Gastrocnemius medialis (tissue), 4 donors: Measurements from ENCODE around the gene PRKG1.

Source experiments
- POLR2A ChIP-seq, 2 donors: fragments of 450-650 bp; IDR thresholded peaks; one replicate each; pipeline ENCODE4 v1.6.1; 2017; ENCODE audit warnings: antibody characterized with exemption in 2 of 2, mild to moderate bottlenecking in 2 of 2, moderate library complexity in 2 of 2
- TF ChIP-seq, protein P1 (sequence below), 5 experiments: fragments of 450-650 bp in 3 of 5; fragments of 200-600 bp in 2 of 5; sonication (generic) in 2 of 5; IDR thresholded peaks in 4 of 5; conservative IDR thresholded peaks in 1 of 5; 1 replicate in 4 of 5; 2 replicates in 1 of 5; pipeline ENCODE4 v1.5.1; 2016 to 2019; ENCODE audit warnings: antibody characterized with exemption in 5 of 5, mild to moderate bottlenecking in 3 of 5, moderate library complexity in 3 of 5

- TF ChIP-seq, protein P1, sequence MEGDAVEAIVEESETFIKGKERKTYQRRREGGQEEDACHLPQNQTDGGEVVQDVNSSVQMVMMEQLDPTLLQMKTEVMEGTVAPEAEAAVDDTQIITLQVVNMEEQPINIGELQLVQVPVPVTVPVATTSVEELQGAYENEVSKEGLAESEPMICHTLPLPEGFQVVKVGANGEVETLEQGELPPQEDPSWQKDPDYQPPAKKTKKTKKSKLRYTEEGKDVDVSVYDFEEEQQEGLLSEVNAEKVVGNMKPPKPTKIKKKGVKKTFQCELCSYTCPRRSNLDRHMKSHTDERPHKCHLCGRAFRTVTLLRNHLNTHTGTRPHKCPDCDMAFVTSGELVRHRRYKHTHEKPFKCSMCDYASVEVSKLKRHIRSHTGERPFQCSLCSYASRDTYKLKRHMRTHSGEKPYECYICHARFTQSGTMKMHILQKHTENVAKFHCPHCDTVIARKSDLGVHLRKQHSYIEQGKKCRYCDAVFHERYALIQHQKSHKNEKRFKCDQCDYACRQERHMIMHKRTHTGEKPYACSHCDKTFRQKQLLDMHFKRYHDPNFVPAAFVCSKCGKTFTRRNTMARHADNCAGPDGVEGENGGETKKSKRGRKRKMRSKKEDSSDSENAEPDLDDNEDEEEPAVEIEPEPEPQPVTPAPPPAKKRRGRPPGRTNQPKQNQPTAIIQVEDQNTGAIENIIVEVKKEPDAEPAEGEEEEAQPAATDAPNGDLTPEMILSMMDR (IDR thresholded peaks at IDR 0.05 in 4 of 5, conservative IDR thresholded peaks at IDR 0.05 in 1 of 5) = no peak
- no peak for TF ChIP-seq POLR2A (IDR thresholded peaks at IDR 0.05)
These were observed 955.9 kb downstream of the PRKG1 start for GRCh38 chr10:52030051-52030790.
